Cardiac fibroblast (primary cell): ENCODE measurements around the gene PPP6R2.

Experiments
- DNase-seq, 2 donors: peaks; one replicate each; pipeline versions ENCODE4 v3.0.0 to v3.0.0-alpha.2; 2010; ENCODE audit warnings: low read depth in 2 of 2
- H3K4me3 ChIP-seq, 2 donors: replicated peaks in 1 of 2; 1 replicate in 1 of 2; 2 replicates in 1 of 2; pipeline ENCODE4 v1.5.1; 2011; ENCODE audit warnings: low read depth in 2 of 2, low read length in 2 of 2, mild to moderate bottlenecking in 2 of 2, moderate library complexity in 1 of 2
- CTCF ChIP-seq: IDR thresholded peaks from one replicate; pipeline ENCODE4 v1.5.1; 2011; ENCODE audit warnings: low read depth, mild to moderate bottlenecking, low read length, inconsistent platforms

PPP6R2 gene

GRCh38 chr22:50468626-50469025, 125.5 kb downstream of the PPP6R2 start:
- no peak for TF ChIP-seq CTCF
- DNase-seq, result no peak
- H3K4me3 ChIP-seq, result no peak overlapping the region

- no peak for TF ChIP-seq CTCF
- DNase-seq, result peak; percentile 16 to 21
- no peak overlapping the region for H3K4me3 ChIP-seq
Measured at GRCh38 chr22:50469377-50470305, 126.5 kb downstream of the PPP6R2 start.

GRCh38 chr22:50470491-50470890, 127.4 kb downstream of the PPP6R2 start:
- no peak for TF ChIP-seq CTCF
- no peak overlapping the region for H3K4me3 ChIP-seq
- DNase-seq, result no peak

GRCh38 chr22:50471197-50471847, 128.2 kb downstream of the PPP6R2 start:
- no peak for TF ChIP-seq CTCF
- H3K4me3 ChIP-seq, result no peak overlapping the region
- no peak for DNase-seq

- no peak overlapping the region for H3K4me3 ChIP-seq
- TF ChIP-seq CTCF, result no peak
- no peak for DNase-seq
Measured at GRCh38 chr22:50471962-50472361, 128.8 kb downstream of the PPP6R2 start.

- TF ChIP-seq CTCF, result peak; percentile 31
- no peak for DNase-seq
- H3K4me3 ChIP-seq, result no peak overlapping the region
Measured at GRCh38 chr22:50473088-50473487, 130.0 kb downstream of the PPP6R2 start.
